K562 (cell line): ENCODE results near the gene ATXN1. TPM values are rescaled to one million over a fixed set of nuclear protein-coding genes. Genes with fewer than 3 reads are reported as not detected.

Experiments
- ATAC-seq: fragments of 200-7000 bp; cut with Tn5 transposase; 3 replicates; pipeline ENCODE4 v1.9.1; 2020; ENCODE audit warnings: moderate library complexity
- BruUV-seq: library from RNA; stranded (reverse); fragments of 400-500 nt; replicated peaks from 2 replicates; lab custom pipeline; 2021; lab: Mats Ljungman, UMichigan
- CTCF ChIA-PET: fragments of 300-600 bp; formaldehyde crosslinking; extraction: SDS; loops from one replicate; lab custom pipeline; 2021; ENCODE audit warnings: low intra/inter-chr PET ratio; lab: Yijun Ruan, JAX
- POLR2A ChIA-PET: fragments of 300-600, 350-650 bp; sonication (Branson Sonifier 250); formaldehyde crosslinking; extraction: SDS; loops from one replicate; lab custom pipeline; 2021; ENCODE audit warnings: antibody characterized with exemption, inconsistent platforms; lab: Yijun Ruan, JAX
- DNase-seq, 4 experiments: peaks; one replicate each; pipeline versions ENCODE4 v3.0.0 to v3.0.0-alpha.2; 2011 to 2018; ENCODE audit warnings: low spot score in 3 of 4, mixed read lengths in 3 of 4; ENCODE audit errors: extremely low read depth in 1 of 4
- FAIRE-seq: peaks from 2 replicates; lab custom pipeline; 2011; peaks lifted over from hg19 to GRCh38; lab: Jason Lieb, UNC
- H2AFZ ChIP-seq: 2 replicates; pipeline ENCODE4 v1.6.0; 2011; ENCODE audit warnings: low read depth, low read length, control low read depth, inconsistent platforms
- H3K27ac ChIP-seq: fragments of 200-600 bp; 3 replicates; pipeline ENCODE4 v1.8.0; 2011; ENCODE audit warnings: low read depth, mild to moderate bottlenecking, control low read depth, inconsistent platforms, low read length, moderate library complexity, mixed read lengths; ENCODE audit errors: extremely low read depth
- H3K27me3 ChIP-seq, 2 experiments: fragments of 300-600 bp in 1 of 2; 2 replicates in 1 of 2; 3 replicates in 1 of 2; pipeline versions ENCODE4 v1.6.0 to v1.8.0; 2011; ENCODE audit warnings: inconsistent platforms in 2 of 2, low read length in 2 of 2, mild to moderate bottlenecking in 1 of 2, mixed read lengths in 1 of 2, moderate library complexity in 1 of 2; ENCODE audit not compliant: control insufficient read depth in 2 of 2, insufficient read depth in 2 of 2
- H3K36me3 ChIP-seq: fragments of 300-600 bp; 3 replicates; pipeline ENCODE4 v1.8.0; 2011; ENCODE audit warnings: mild to moderate bottlenecking, low read length, inconsistent platforms; ENCODE audit not compliant: control insufficient read depth, insufficient read depth
- H3K4me1 ChIP-seq, 2 experiments: fragments of 200-600 bp in 1 of 2; replicated peaks in 1 of 2; 2 replicates in 1 of 2; 3 replicates in 1 of 2; pipeline versions ENCODE4 v1.5.1 to v1.8.0; 2011; ENCODE audit warnings: inconsistent platforms in 2 of 2, low read length in 2 of 2, mild to moderate bottlenecking in 1 of 2, mixed read lengths in 1 of 2, moderate library complexity in 1 of 2; ENCODE audit not compliant: control insufficient read depth in 2 of 2, insufficient read depth in 2 of 2
- H3K4me2 ChIP-seq: 2 replicates; pipeline ENCODE4 v1.6.1; 2011; ENCODE audit warnings: low read length, control low read depth, inconsistent platforms, mixed read lengths; ENCODE audit not compliant: insufficient read depth
- H3K4me3 ChIP-seq: fragments of 200-600 bp; sonication (generic), shearing (Covaris generic); 2 replicates; pipeline ENCODE4 v1.5.1; 2016; ENCODE audit warnings: control low read depth, inconsistent platforms
- H3K79me2 ChIP-seq: fragments of 200-600 bp; 3 replicates; pipeline ENCODE4 v1.8.0; 2011; ENCODE audit warnings: low read length, inconsistent platforms; ENCODE audit not compliant: control insufficient read depth, insufficient read depth
- H3K9ac ChIP-seq, 2 experiments: 2 replicates each; pipeline versions ENCODE4 v1.6.0 to v1.6.1; 2011; ENCODE audit warnings: low read depth in 2 of 2, low read length in 2 of 2, control low read depth in 1 of 2, inconsistent platforms in 1 of 2, mild to moderate bottlenecking in 1 of 2, mixed read lengths in 1 of 2; ENCODE audit not compliant: insufficient read depth in 1 of 2
- H3K9me1 ChIP-seq: one replicate; pipeline ENCODE4 v1.6.0; 2011; ENCODE audit warnings: inconsistent platforms, mild to moderate bottlenecking, low read length, moderate library complexity; ENCODE audit not compliant: control insufficient read depth, insufficient read depth
- H3K9me3 ChIP-seq: replicated peaks from 2 replicates; pipeline ENCODE4 v1.5.1; 2011; ENCODE audit warnings: low read depth, low read length, inconsistent platforms; ENCODE audit not compliant: control insufficient read depth, insufficient read depth
- H4K20me1 ChIP-seq: replicated peaks from 2 replicates; pipeline ENCODE4 v1.6.1; 2011; ENCODE audit warnings: low read length, inconsistent platforms, mixed read lengths; ENCODE audit not compliant: control insufficient read depth, insufficient read depth
- ASH1L ChIP-seq: fragments of 450-650 bp; IDR thresholded peaks from 2 replicates; pipeline ENCODE4 v1.6.1; 2018; ENCODE audit warnings: borderline replicate concordance, mild to moderate bottlenecking, low read depth; ENCODE audit not compliant: partially characterized antibody
- CBX2 ChIP-seq: fragments of 200-600 bp; sonication (generic); IDR thresholded peaks from one replicate; pipeline ENCODE4 v1.6.1; 2012; ENCODE audit warnings: mild to moderate bottlenecking, low read length, inconsistent platforms; ENCODE audit not compliant: insufficient read depth, poor library complexity, severe bottlenecking
- KAT7 ChIP-seq: sonication (generic); formaldehyde crosslinking; IDR thresholded peaks from 2 replicates; pipeline ENCODE4 v1.8.0; 2022; ENCODE audit warnings: missing genetic modification reagents, mild to moderate bottlenecking, borderline replicate concordance
- KDM1A ChIP-seq, 2 experiments: fragments of 450-650 bp; IDR thresholded peaks; 2 replicates each; pipeline ENCODE4 v1.6.1; 2016; ENCODE audit warnings: mild to moderate bottlenecking in 2 of 2
- NFXL1 ChIP-seq: fragments of 450-650 bp; formaldehyde crosslinking; IDR thresholded peaks from 2 replicates; pipeline ENCODE4 v1.4.0; 2021; ENCODE audit warnings: mild to moderate bottlenecking
- ZNF347 ChIP-seq: fragments of 450-650 bp; formaldehyde crosslinking; IDR thresholded peaks from 2 replicates; pipeline ENCODE4 v1.4.0; 2020; ENCODE audit warnings: low read depth, mild to moderate bottlenecking, moderate library complexity
- WGBS: fragments of 100-300 bp; shearing (Covaris generic); methylation state at CpG from one replicate; pipeline ENCODE4 v1.1.6; 2016; ENCODE audit warnings: low coverage, mixed read lengths; ENCODE audit not compliant: insufficient coverage; ENCODE audit errors: missing lambda C conversion rate; 5-methylcytosine and 5-hydroxymethylcytosine counted together
- in situ Hi-C: fragments of 300-500 bp; cut with MboI; formaldehyde crosslinking; loops from 4 replicates; pipeline ENCODE4 v1.15.0; 2018; ENCODE audit warnings: inconsistent platforms, mixed read lengths
- intact Hi-C: fragments of 100-400 bp; cut with micrococcal nuclease; formaldehyde crosslinking; loops from 2 replicates; pipeline ENCODE4 v1.14.2; 2022
- polyA plus RNA-seq, 8 experiments: library from polyadenylated mRNA; depleted of rRNA in 4 of 8; stranded (reverse) in 5 of 8; unstranded in 3 of 8; fragments of >200 nt; fragmentation: Nextera tagmentation in 2 of 8; fragmentation: Illumina TruSeq in 1 of 8; extraction: Ambion mirVana in 2 of 8; extraction: Trizol in 1 of 8; gene quantifications; 2 replicates each; pipeline versions ENCODE4 v1.2.1 to v1.2.3, GENCODE V29; 2011 to 2014; ENCODE audit warnings: inconsistent platforms in 1 of 8, missing spikeins in 1 of 8
- total RNA-seq, 7 experiments: library from RNA; depleted of rRNA in 6 of 7; stranded (reverse); fragments of >200 nt in 6 of 7; fragmentation: Illumina TruSeq in 2 of 7; extraction: Trizol in 2 of 7; gene quantifications; 2 replicates each; pipeline versions ENCODE4 v1.2.1 to v1.2.3, GENCODE V29; 2011 to 2021; ENCODE audit warnings: low replicate concordance in 1 of 7
- TF ChIP-seq, protein P1 (sequence below): fragments of 450-650 bp; formaldehyde crosslinking; IDR thresholded peaks from 2 replicates; pipeline ENCODE4 v1.4.0; 2020; ENCODE audit warnings: mild to moderate bottlenecking, mixed read lengths

ATXN1 gene
- total and polyA plus RNA-seq, 9 of the 15 experiments (the other 6 are each of a cell fraction or from before 2014, with no cell fraction given), result under 0.01 to 1.2 (median 0.58) TPM

DNA sequence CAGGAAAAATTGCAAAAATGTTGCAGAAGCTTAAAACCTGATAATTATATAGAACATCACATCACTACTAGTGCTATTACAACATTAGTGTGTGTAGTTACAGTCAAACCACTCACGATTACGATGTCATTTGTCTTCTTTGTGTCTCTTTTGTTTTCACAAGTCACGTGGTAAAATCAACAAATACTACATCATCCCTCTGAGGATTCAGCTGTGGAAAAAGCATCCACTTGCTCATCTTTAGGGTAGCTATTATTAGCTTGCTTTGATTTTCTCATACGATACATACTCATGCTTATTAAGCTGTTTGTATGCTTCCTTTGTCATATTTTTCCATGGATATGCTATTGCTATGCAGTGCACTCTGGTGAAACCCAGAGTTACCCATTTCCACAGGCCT is 22.2 kb upstream of the ATXN1 start:
- no peak for ATAC-seq
- Histone ChIP-seq H3K4me1 (no peaks in the 10 kb centered on the region; a peak in 1 of 5 replicates), H3K27me3 (no peaks in the 10 kb centered on the region; a peak in 1 of 5 replicates), H3K27ac (no peak overlapping the region), H3K9ac (no peak overlapping the region), H3K9me1 (no peaks in the 10 kb centered on the region), H4K20me1 (no peaks in the 10 kb centered on the region)
- 2% methylated on average over 4 of the region's 4 CpGs for WGBS
- no peak for DNase-seq
- TF ChIP-seq, protein P1, sequence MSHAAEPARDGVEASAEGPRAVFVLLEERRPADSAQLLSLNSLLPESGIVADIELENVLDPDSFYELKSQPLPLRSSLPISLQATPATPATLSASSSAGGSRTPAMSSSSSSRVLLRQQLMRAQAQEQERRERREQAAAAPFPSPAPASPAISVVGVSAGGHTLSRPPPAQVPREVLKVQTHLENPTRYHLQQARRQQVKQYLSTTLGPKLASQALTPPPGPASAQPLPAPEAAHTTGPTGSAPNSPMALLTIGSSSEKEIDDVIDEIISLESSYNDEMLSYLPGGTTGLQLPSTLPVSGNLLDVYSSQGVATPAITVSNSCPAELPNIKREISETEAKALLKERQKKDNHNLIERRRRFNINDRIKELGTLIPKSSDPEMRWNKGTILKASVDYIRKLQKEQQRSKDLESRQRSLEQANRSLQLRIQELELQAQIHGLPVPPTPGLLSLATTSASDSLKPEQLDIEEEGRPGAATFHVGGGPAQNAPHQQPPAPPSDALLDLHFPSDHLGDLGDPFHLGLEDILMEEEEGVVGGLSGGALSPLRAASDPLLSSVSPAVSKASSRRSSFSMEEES, result peak; percentile 67; the same call in 1 of the 2 replicates
- no peak for TF ChIP-seq KDM1A (IDR thresholded peaks at IDR 0.05)
- TF ChIP-seq, all 486 proteins: peak for 1
- intact Hi-C loops (no loop called here), in situ Hi-C loops (no loop called here)
- FAIRE-seq, result no peak
- CTCF ChIA-PET, result no interaction called here
- no peaks in the 10 kb centered on the region for H3K9me3 ChIP-seq
- no peak overlapping the region for H3K4me3 ChIP-seq
- no peak overlapping the region for H2AFZ ChIP-seq
- POLR2A ChIA-PET, result no interaction called here
- H3K36me3 ChIP-seq, result no peaks in the 10 kb centered on the region
- H3K79me2 ChIP-seq, result no peaks in the 10 kb centered on the region
- no peak overlapping the region for H3K4me2 ChIP-seq
- no TSS peak for BruUV-seq

DNA sequence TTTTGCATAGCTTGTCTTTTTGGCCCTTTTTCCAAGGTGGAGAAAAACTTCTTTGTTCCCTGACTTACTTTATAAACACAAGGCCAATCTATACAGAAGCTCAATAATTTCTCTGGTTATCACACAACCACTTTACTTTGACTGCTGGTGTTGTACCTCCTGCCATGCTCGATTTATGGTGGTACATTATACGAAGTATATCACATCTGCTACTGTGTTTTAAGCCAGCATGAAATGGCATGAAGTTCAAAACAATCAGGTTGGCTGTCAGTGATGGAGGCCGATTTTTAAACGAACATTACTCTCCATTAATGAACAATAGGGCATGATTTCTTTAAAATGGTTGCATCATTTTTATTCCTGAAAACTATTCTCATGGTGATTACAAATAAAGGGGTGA is 21.0 kb upstream of the ATXN1 start:
- in situ Hi-C loops, result no loop called here
- Histone ChIP-seq H3K9me1 (no peaks in the 10 kb centered on the region), H2AFZ (no peak overlapping the region), H3K36me3 (no peaks in the 10 kb centered on the region), H3K4me1 (no peaks in the 10 kb centered on the region; a peak in 1 of 5 replicates), H4K20me1 (no peaks in the 10 kb centered on the region), H3K79me2 (no peaks in the 10 kb centered on the region), H3K27ac (no peak overlapping the region), H3K4me3 (no peak overlapping the region), H3K9me3 (no peaks in the 10 kb centered on the region), H3K27me3 (no peaks in the 10 kb centered on the region; a peak in 1 of 5 replicates), H3K9ac (no peak overlapping the region), H3K4me2 (no peak overlapping the region)
- no peak for ATAC-seq
- WGBS, result 4% methylated on average over 4 of the region's 4 CpGs
- FAIRE-seq, result no peak
- no peak for DNase-seq
- intact Hi-C loops, result no loop called here
- no TSS peak for BruUV-seq
- CTCF ChIA-PET, result no interaction called here
- no peak for TF ChIP-seq ASH1L
- TF ChIP-seq KAT7 (CRISPR knock-in tag), result no peak
- TF ChIP-seq NFXL1 (CRISPR knock-in tag), result no peak
- no peak for TF ChIP-seq ZNF347 (CRISPR knock-in tag)
- TF ChIP-seq CBX2, result no peak
- POLR2A ChIA-PET, result interaction anchor here (1.1 to 2.1 kb wide), 3 partner anchors 12 to 22 kb away, joined by 3 to 7 read pairs (median 5); no protein-coding TSS in a partner anchor
